T-cell (primary cell): ENCODE results near the gene GPC5. TPM values are rescaled to one million over a fixed set of nuclear protein-coding genes. Genes with fewer than 3 reads are reported as not detected.

ENCODE experiments used
- ATAC-seq, 4 experiments: fragments of 200-7000 bp in 3 of 4; fragments of 150-1000 bp in 1 of 4; cut with Tn5 transposase; replicated peaks in 1 of 4; 1 replicate in 3 of 4; 2 replicates in 1 of 4; pipeline ENCODE4 v1.10.0; 2021; ENCODE audit warnings: moderate library complexity in 3 of 4, mild to moderate bottlenecking in 2 of 4, moderate number of reproducible peaks in 1 of 4
- CTCF ChIA-PET, 2 donors: fragments of 300-600 bp; sonication (Branson Sonifier 250); formaldehyde crosslinking; loops; one replicate each; lab custom pipeline; 2022; ENCODE audit warnings: antibody characterized with exemption in 2 of 2; lab: Charles Lee
- POLR2A ChIA-PET, 2 donors: fragments of 300-600 bp; sonication (Branson Sonifier 250); formaldehyde crosslinking; loops; one replicate each; lab custom pipeline; 2022; ENCODE audit warnings: antibody characterized with exemption in 2 of 2; lab: Charles Lee
- DNase-seq, 35 experiments: peaks; one replicate each; pipeline versions ENCODE4 v3.0.0 to v3.0.0-alpha.2; 2013 to 2023
- H3K27ac ChIP-seq: one replicate; pipeline ENCODE4 v1.5.1; 2013; ENCODE audit warnings: low read length
- H3K27me3 ChIP-seq, 2 experiments: replicated peaks in 1 of 2; 1 replicate in 1 of 2; 2 replicates in 1 of 2; pipeline versions ENCODE4 v1.6.1 to v1.7.0; 2013; ENCODE audit warnings: low read length in 1 of 2, mixed read lengths in 1 of 2; ENCODE audit not compliant: control insufficient read depth in 2 of 2, insufficient read depth in 2 of 2; ENCODE audit errors: extremely low read depth in 1 of 2
- H3K36me3 ChIP-seq, 2 donors: 1 replicate in 1 of 2; 2 replicates in 1 of 2; pipeline versions ENCODE4 v1.6.1 to v1.7.0; 2013; ENCODE audit warnings: low read length in 1 of 2; ENCODE audit not compliant: control insufficient read depth in 2 of 2, insufficient read depth in 1 of 2; ENCODE audit errors: extremely low read depth in 1 of 2
- H3K4me1 ChIP-seq, 2 experiments: 1 replicate in 1 of 2; 2 replicates in 1 of 2; pipeline versions ENCODE4 v1.6.1 to v1.7.0; 2013; ENCODE audit warnings: low read length in 2 of 2, mixed read lengths in 1 of 2; ENCODE audit not compliant: insufficient read depth in 2 of 2, control insufficient read depth in 1 of 2; ENCODE audit errors: extremely low read depth in 1 of 2
- H3K4me3 ChIP-seq, 2 donors: 1 replicate in 1 of 2; 2 replicates in 1 of 2; pipeline versions ENCODE4 v1.5.1 to v1.7.0; 2013; ENCODE audit warnings: mild to moderate bottlenecking in 2 of 2, low read length in 1 of 2, moderate library complexity in 1 of 2; ENCODE audit not compliant: control insufficient read depth in 1 of 2; ENCODE audit errors: extremely low read depth in 1 of 2
- H3K9me3 ChIP-seq: 2 replicates; pipeline ENCODE4 v1.7.0; 2013
- H3K27ac Mint-ChIP-seq, 2 donors: one replicate each; pipeline ENCODE4 v1.8.0; 2020 to 2021; ENCODE audit warnings: mild to moderate bottlenecking in 2 of 2, mixed read lengths in 2 of 2
- H3K27me3 Mint-ChIP-seq, 2 donors: one replicate each; pipeline ENCODE4 v1.8.0; 2021 to 2022; ENCODE audit warnings: mixed read lengths in 2 of 2
- H3K36me3 Mint-ChIP-seq: one replicate; pipeline ENCODE4 v1.8.0; 2021; ENCODE audit warnings: mixed read lengths
- H3K4me1 Mint-ChIP-seq, 3 donors: one replicate each; pipeline ENCODE4 v1.8.0; 2020 to 2022; ENCODE audit warnings: mixed read lengths in 3 of 3, mild to moderate bottlenecking in 1 of 3
- H3K4me3 Mint-ChIP-seq, 3 donors: one replicate each; pipeline ENCODE4 v1.8.0; 2020 to 2022; ENCODE audit warnings: mild to moderate bottlenecking in 3 of 3, mixed read lengths in 3 of 3, moderate library complexity in 3 of 3
- H3K9me3 Mint-ChIP-seq, 3 donors: one replicate each; pipeline ENCODE4 v1.8.0; 2020 to 2022; ENCODE audit warnings: mixed read lengths in 3 of 3
- whole genome bisulfite sequencing: methylation state at CpG from one replicate; pipeline ENCODE4 v1.1.5; 2013; ENCODE audit warnings: missing lambda C conversion rate; ENCODE audit not compliant: insufficient coverage; 5-methylcytosine and 5-hydroxymethylcytosine counted together
- total RNA-seq, 35 experiments: library from RNA in 6 of 35; stranded (reverse) in 6 of 35; fragments of 120-200 nt in 1 of 35; gene quantifications; one replicate each; pipeline versions ENCODE4 v1.2.1 to v1.2.4 and lab custom pipeline; 2013 to 2026

The GPC5 gene
- total RNA-seq, 5 donors from 2014 or later (not counting 1 experiment from before 2014, with no cell fraction given) = 0.12 to 0.39 (median 0.26) TPM

- H3K4me3 Mint-ChIP-seq = no peak overlapping the region
- H3K27me3 Mint-ChIP-seq = no peaks in the 10 kb centered on the region
- ChIA-PET CTCF (interaction anchor here in 1 of 2 donors (0.6 kb wide), 1 partner anchor 451 kb away, joined by 3 read pairs; no protein-coding TSS in a partner anchor), POLR2A (interaction anchor here in 1 of 2 donors (0.5 kb wide), 1 partner anchor 85 kb away, joined by 3 read pairs; no protein-coding TSS in a partner anchor)
- ATAC-seq (no peak), DNase-seq (no peak)
- Histone ChIP-seq H3K9me3 (no peaks in the 10 kb centered on the region), H3K4me3 (no peak overlapping the region), H3K4me1 (no peaks in the 10 kb centered on the region), H3K36me3 (no peaks in the 10 kb centered on the region), H3K27me3 (no peaks in the 10 kb centered on the region), H3K27ac (no peak overlapping the region)
- WGBS = no CpG with 5 or more reads among the region's 7 CpGs
- peaks cover 0 to 4% (median 2%) of the 10 kb centered on the region in 3 donors for H3K9me3 Mint-ChIP-seq
- H3K4me1 Mint-ChIP-seq = no peaks in the 10 kb centered on the region
- no peak overlapping the region for H3K27ac Mint-ChIP-seq
- H3K36me3 Mint-ChIP-seq = no peaks in the 10 kb centered on the region
Observed at GRCh38 chr13:91764527-91764926, 366.1 kb downstream of the GPC5 start.

GRCh38 chr13:91767651-91768050 is 369.2 kb downstream of the GPC5 start:
- H3K4me1 Mint-ChIP-seq = no peaks in the 10 kb centered on the region

GRCh38 chr13:91768746-91769145 is 370.3 kb downstream of the GPC5 start:
- no peak for ATAC-seq
- peaks cover 0 to 3% (median 0%) of the 10 kb centered on the region in 3 donors for H3K9me3 Mint-ChIP-seq
- H3K4me1 Mint-ChIP-seq = no peaks in the 10 kb centered on the region
- no peaks in the 10 kb centered on the region for H3K27me3 Mint-ChIP-seq
- no peak for DNase-seq
- POLR2A ChIA-PET = no interaction called here
- no peaks in the 10 kb centered on the region for H3K36me3 Mint-ChIP-seq
- CTCF ChIA-PET = no interaction called here
- Histone ChIP-seq H3K4me3 (no peak overlapping the region), H3K27me3 (no peaks in the 10 kb centered on the region), H3K36me3 (no peaks in the 10 kb centered on the region), H3K9me3 (no peaks in the 10 kb centered on the region), H3K27ac (no peak overlapping the region), H3K4me1 (no peaks in the 10 kb centered on the region)
- no CpG with 5 or more reads among the region's 2 CpGs for WGBS
- no peak overlapping the region for H3K4me3 Mint-ChIP-seq
- H3K27ac Mint-ChIP-seq = no peak overlapping the region

More at GRCh38 chr13:91767651-91768050, 369.2 kb downstream of the GPC5 start:
- Histone ChIP-seq H3K36me3 (no peaks in the 10 kb centered on the region), H3K27me3 (no peaks in the 10 kb centered on the region), H3K27ac (no peak overlapping the region), H3K4me3 (no peak overlapping the region), H3K9me3 (no peaks in the 10 kb centered on the region), H3K4me1 (no peaks in the 10 kb centered on the region)
- DNase-seq = no peak
- CTCF ChIA-PET = no interaction called here
- Mint-ChIP-seq H3K36me3 (no peaks in the 10 kb centered on the region), H3K27ac (no peak overlapping the region), H3K9me3 (peaks cover 0 to 3% (median 2%) of the 10 kb centered on the region in 3 donors), H3K4me3 (no peak overlapping the region), H3K27me3 (no peaks in the 10 kb centered on the region)
- 100% methylated on average over 1 of the region's 4 CpGs for WGBS
- ATAC-seq = no peak
- POLR2A ChIA-PET = no interaction called here

GRCh38 chr13:91771229-91771628 is 372.8 kb downstream of the GPC5 start:
- Mint-ChIP-seq H3K4me3 (no peak overlapping the region), H3K27me3 (no peaks in the 10 kb centered on the region), H3K4me1 (no peaks in the 10 kb centered on the region), H3K36me3 (no peaks in the 10 kb centered on the region), H3K9me3 (peaks cover 0 to 7% (median 0%) of the 10 kb centered on the region in 3 donors), H3K27ac (no peak overlapping the region)
- Histone ChIP-seq H3K4me3 (no peak overlapping the region), H3K27me3 (no peaks in the 10 kb centered on the region), H3K4me1 (no peaks in the 10 kb centered on the region), H3K27ac (no peak overlapping the region), H3K9me3 (no peaks in the 10 kb centered on the region), H3K36me3 (no peaks in the 10 kb centered on the region)
- no peak for DNase-seq
- WGBS = no CpG with 5 or more reads among the region's 1 CpG
- no peak for ATAC-seq
- ChIA-PET POLR2A (no interaction called here), CTCF (no interaction called here)

- peaks cover 0 to 9% (median 7%) of the 10 kb centered on the region in 3 donors for H3K9me3 Mint-ChIP-seq
- WGBS = 71% methylated on average over 2 of the region's 3 CpGs
- no peaks in the 10 kb centered on the region for H3K27me3 Mint-ChIP-seq
- ChIA-PET CTCF (no interaction called here), POLR2A (no interaction called here)
- no peak overlapping the region for H3K27ac Mint-ChIP-seq
- no peaks in the 10 kb centered on the region for H3K36me3 Mint-ChIP-seq
- Histone ChIP-seq H3K4me1 (no peaks in the 10 kb centered on the region), H3K36me3 (no peaks in the 10 kb centered on the region), H3K9me3 (no peaks in the 10 kb centered on the region), H3K4me3 (no peak overlapping the region), H3K27me3 (no peaks in the 10 kb centered on the region), H3K27ac (no peak overlapping the region)
- ATAC-seq (no peak), DNase-seq (no peak)
- H3K4me3 Mint-ChIP-seq = no peak overlapping the region
- H3K4me1 Mint-ChIP-seq = no peaks in the 10 kb centered on the region
Observed at GRCh38 chr13:91773591-91774227, 375.3 kb downstream of the GPC5 start.

GRCh38 chr13:91774397-91774796 is 376.0 kb downstream of the GPC5 start:
- H3K36me3 ChIP-seq = no peaks in the 10 kb centered on the region
- Mint-ChIP-seq H3K4me1 (no peaks in the 10 kb centered on the region), H3K4me3 (no peak overlapping the region), H3K36me3 (no peaks in the 10 kb centered on the region), H3K27ac (no peak overlapping the region), H3K27me3 (no peaks in the 10 kb centered on the region), H3K9me3 (peaks cover 0 to 9% (median 7%) of the 10 kb centered on the region in 3 donors)
- no peaks in the 10 kb centered on the region for H3K4me1 ChIP-seq
- WGBS = no CpG with 5 or more reads among the region's 3 CpGs
- H3K9me3 ChIP-seq = no peaks in the 10 kb centered on the region
- H3K27ac ChIP-seq = no peak overlapping the region
- no peaks in the 10 kb centered on the region for H3K27me3 ChIP-seq
- ATAC-seq (no peak), DNase-seq (no peak)
- ChIA-PET POLR2A (no interaction called here), CTCF (no interaction called here)
- H3K4me3 ChIP-seq = no peak overlapping the region
